ENCODE data around the gene LDLRAD4. TPM values are rescaled to one million over a fixed set of nuclear protein-coding genes. Genes with fewer than 3 reads are reported as not detected.
A peak's percentile ranks its signal among the peaks of the same experiment; 100 is the strongest.

The LDLRAD4 gene
- total RNA-seq, 2 experiments from 2014 or later, result 37.3 to 38.5 TPM

DNA sequence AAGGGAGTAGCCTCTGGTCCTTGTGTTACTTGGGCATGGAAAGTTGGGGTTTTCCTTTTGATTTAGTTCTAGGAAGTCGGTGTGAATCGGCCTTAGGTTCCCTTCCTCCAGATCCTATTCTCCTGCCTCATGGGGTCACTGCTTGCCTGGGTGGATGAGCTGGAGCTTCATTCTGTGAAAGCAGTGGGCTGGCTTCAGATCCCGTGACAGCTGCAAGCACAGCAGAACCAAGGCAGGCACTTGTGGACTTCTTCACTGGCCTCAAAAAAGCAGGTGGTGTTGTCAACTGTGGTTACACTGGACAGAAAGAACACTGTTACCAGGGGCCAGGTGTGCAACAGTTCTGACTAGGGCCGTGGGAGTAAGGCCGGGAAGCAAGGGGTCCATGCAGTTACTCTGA is 243.4 kb downstream of the LDLRAD4 start:
- ATAC-seq (no peak), DNase-seq (no peak)
- Mint-ChIP-seq H3K27ac (no peak overlapping the region), H3K9me3 (peaks cover 4% of the 10 kb centered on the region), H3K4me3 (no peak overlapping the region), H3K36me3 (ENCODE audit: low read depth) (peaks cover 19% of the 10 kb centered on the region), H3K4me1 (ENCODE audit: low read depth) (peaks cover 50% of the 10 kb centered on the region), H3K27me3 (no peaks in the 10 kb centered on the region)
- CTCF ChIA-PET, result no interaction called here
- POLR2A ChIA-PET, result interaction anchor here (1.2 to 1.4 kb wide), 2 partner anchors 26 to 108 kb away, joined by 4 read pairs; no protein-coding TSS in a partner anchor
- TF ChIP-seq, protein P1, sequence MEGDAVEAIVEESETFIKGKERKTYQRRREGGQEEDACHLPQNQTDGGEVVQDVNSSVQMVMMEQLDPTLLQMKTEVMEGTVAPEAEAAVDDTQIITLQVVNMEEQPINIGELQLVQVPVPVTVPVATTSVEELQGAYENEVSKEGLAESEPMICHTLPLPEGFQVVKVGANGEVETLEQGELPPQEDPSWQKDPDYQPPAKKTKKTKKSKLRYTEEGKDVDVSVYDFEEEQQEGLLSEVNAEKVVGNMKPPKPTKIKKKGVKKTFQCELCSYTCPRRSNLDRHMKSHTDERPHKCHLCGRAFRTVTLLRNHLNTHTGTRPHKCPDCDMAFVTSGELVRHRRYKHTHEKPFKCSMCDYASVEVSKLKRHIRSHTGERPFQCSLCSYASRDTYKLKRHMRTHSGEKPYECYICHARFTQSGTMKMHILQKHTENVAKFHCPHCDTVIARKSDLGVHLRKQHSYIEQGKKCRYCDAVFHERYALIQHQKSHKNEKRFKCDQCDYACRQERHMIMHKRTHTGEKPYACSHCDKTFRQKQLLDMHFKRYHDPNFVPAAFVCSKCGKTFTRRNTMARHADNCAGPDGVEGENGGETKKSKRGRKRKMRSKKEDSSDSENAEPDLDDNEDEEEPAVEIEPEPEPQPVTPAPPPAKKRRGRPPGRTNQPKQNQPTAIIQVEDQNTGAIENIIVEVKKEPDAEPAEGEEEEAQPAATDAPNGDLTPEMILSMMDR (IDR thresholded peaks at IDR 0.05), result no peak
- intact Hi-C loops (cut with micrococcal nuclease), result no loop called here

DNA sequence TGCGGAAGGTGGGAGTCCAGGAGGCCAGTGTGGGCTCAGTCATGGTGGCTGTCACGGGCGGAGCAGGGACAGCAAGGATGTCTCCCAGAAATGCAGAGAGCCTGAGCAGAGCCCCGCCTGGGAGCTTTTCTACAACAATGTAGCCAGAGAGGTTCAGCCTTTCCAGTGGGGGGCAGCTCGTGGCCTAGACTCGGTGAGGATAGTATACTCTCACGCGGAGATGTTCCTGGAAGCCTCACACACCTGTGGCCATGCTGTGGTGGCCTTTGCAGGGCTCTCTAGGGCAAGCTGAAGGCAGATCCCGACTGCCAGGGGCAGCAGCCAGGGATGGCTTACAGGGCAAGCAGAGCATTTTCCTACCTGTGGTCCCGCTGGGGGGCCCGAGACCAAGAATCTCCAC is 244.1 kb downstream of the LDLRAD4 start:
- Mint-ChIP-seq H3K27me3 (no peaks in the 10 kb centered on the region), H3K27ac (no peak overlapping the region), H3K4me1 (ENCODE audit: low read depth) (peaks cover 50% of the 10 kb centered on the region), H3K9me3 (peaks cover 9% of the 10 kb centered on the region), H3K36me3 (ENCODE audit: low read depth) (peaks cover 27% of the 10 kb centered on the region), H3K4me3 (no peak overlapping the region)
- TF ChIP-seq, protein P1 (IDR thresholded peaks at IDR 0.05), result no peak
- ChIA-PET POLR2A (interaction anchor here (1.2 to 1.4 kb wide), 2 partner anchors 27 to 108 kb away, joined by 4 read pairs; no protein-coding TSS in a partner anchor), CTCF (interaction anchor here (0.6 to 2.0 kb wide), 3 partner anchors 24 to 182 kb away, joined by 3 to 7 read pairs (median 4); no protein-coding TSS in a partner anchor)
- ATAC-seq (no peak), DNase-seq (no peak)
- intact Hi-C loops (cut with micrococcal nuclease), result no loop called here

DNA sequence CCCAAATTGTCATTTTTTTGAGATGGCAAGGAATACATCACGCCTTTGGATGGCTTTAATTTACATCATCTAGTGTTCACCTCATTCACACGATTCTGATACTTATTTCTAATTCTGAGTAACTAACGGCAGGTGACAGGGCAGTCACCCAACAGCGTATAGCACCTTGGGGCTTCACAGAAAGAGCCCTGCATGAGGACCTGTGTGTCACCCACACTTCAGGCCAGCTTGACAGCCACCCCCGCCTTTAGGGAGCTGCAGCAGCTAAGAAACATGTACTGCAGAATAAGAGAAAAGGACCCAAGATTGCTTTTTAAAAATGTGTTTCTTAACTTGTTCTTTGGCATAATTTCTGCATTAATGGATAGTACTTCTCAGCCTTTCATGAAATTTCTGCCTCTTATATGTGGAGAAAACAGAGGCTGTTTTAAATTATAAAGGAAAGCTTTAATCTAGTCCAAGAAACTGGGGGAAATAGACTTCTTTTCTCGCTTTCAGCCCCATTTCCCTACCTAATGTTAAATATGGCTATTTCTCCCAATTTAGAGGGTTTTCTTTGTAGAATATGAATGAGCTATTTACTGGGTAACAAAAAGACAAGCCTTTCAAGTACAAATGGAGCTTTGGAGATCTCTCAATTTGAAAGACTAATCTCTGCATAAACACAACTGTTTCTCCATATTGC is 245.1 kb downstream of the LDLRAD4 start:
- peak; percentile 69 for ATAC-seq
- peaks cover 14% of the 10 kb centered on the region for H3K9me3 Mint-ChIP-seq
- no peaks in the 10 kb centered on the region for H3K27me3 Mint-ChIP-seq
- DNase-seq, result peak; percentile 70
- H3K4me3 Mint-ChIP-seq, result peak overlapping the region; percentile 90
- peak overlapping the region; percentile 96 for H3K27ac Mint-ChIP-seq
- TF ChIP-seq, protein P1 (IDR thresholded peaks at IDR 0.05), result no peak
- peaks cover 31% of the 10 kb centered on the region for H3K36me3 Mint-ChIP-seq (ENCODE audit: low read depth)
- intact Hi-C loops (cut with micrococcal nuclease), result no loop called here
- CTCF ChIA-PET, result interaction anchor here (0.8 to 2.0 kb wide), 5 partner anchors 25 to 245 kb away, joined by 3 to 7 read pairs (median 3); partner anchors contain the start of gene LDLRAD4
- POLR2A ChIA-PET, result interaction anchor here (0.8 to 1.4 kb wide), 3 partner anchors 8 to 198 kb away, joined by 3 to 5 read pairs (median 4); no protein-coding TSS in a partner anchor
- H3K4me1 Mint-ChIP-seq (ENCODE audit: low read depth), result peaks cover 53% of the 10 kb centered on the region

GRCh38 chr18:13464432-13465123 is 246.0 kb downstream of the LDLRAD4 start:
- H3K27ac Mint-ChIP-seq, result peak overlapping the region; percentile 96
- POLR2A ChIA-PET, result interaction anchor here (1.2 to 1.4 kb wide), 2 partner anchors 9 to 13 kb away, joined by 4 to 5 read pairs; no protein-coding TSS in a partner anchor
- ATAC-seq (peak; percentile 83), DNase-seq (peak; percentile 82)
- peak overlapping the region; percentile 90 for H3K4me3 Mint-ChIP-seq
- no peaks in the 10 kb centered on the region for H3K27me3 Mint-ChIP-seq
- TF ChIP-seq, protein P1 (IDR thresholded peaks at IDR 0.05), result no peak
- H3K4me1 Mint-ChIP-seq (ENCODE audit: low read depth), result peaks cover 60% of the 10 kb centered on the region
- CTCF ChIA-PET, result interaction anchor here (0.8 to 2.0 kb wide), 3 partner anchors 26 to 246 kb away, joined by 3 to 7 read pairs (median 3); partner anchors contain the start of gene LDLRAD4
- intact Hi-C loops (cut with micrococcal nuclease), result no loop called here
- peaks cover 39% of the 10 kb centered on the region for H3K36me3 Mint-ChIP-seq (ENCODE audit: low read depth)
- peaks cover 19% of the 10 kb centered on the region for H3K9me3 Mint-ChIP-seq
